Mucosa of stomach (tissue), 1 donor: ENCODE results near the gene PRDX5.

ENCODE experiments used
- H3K27me3 ChIP-seq: one replicate; pipeline ENCODE4 v1.7.0; 2013; ENCODE audit warnings: mild to moderate bottlenecking, low read length; ENCODE audit not compliant: control insufficient read depth, insufficient read depth
- H3K36me3 ChIP-seq: one replicate; pipeline ENCODE4 v1.7.0; 2013; ENCODE audit warnings: low read length; ENCODE audit not compliant: control insufficient read depth, insufficient read depth
- H3K4me1 ChIP-seq: one replicate; pipeline ENCODE4 v1.7.0; 2013; ENCODE audit warnings: mild to moderate bottlenecking, low read length; ENCODE audit not compliant: control insufficient read depth, insufficient read depth
- H3K4me3 ChIP-seq: one replicate; pipeline ENCODE4 v1.7.0; 2013; ENCODE audit warnings: low read length
- H3K9ac ChIP-seq: one replicate; pipeline ENCODE4 v1.7.0; 2013; ENCODE audit warnings: mild to moderate bottlenecking, low read length, moderate library complexity
- H3K9me3 ChIP-seq: one replicate; pipeline ENCODE4 v1.7.0; 2013; ENCODE audit warnings: mild to moderate bottlenecking, low read length, moderate library complexity; ENCODE audit not compliant: control insufficient read depth
- donor health status: Pancreatic carcinoma.

PRDX5 gene

DNA sequence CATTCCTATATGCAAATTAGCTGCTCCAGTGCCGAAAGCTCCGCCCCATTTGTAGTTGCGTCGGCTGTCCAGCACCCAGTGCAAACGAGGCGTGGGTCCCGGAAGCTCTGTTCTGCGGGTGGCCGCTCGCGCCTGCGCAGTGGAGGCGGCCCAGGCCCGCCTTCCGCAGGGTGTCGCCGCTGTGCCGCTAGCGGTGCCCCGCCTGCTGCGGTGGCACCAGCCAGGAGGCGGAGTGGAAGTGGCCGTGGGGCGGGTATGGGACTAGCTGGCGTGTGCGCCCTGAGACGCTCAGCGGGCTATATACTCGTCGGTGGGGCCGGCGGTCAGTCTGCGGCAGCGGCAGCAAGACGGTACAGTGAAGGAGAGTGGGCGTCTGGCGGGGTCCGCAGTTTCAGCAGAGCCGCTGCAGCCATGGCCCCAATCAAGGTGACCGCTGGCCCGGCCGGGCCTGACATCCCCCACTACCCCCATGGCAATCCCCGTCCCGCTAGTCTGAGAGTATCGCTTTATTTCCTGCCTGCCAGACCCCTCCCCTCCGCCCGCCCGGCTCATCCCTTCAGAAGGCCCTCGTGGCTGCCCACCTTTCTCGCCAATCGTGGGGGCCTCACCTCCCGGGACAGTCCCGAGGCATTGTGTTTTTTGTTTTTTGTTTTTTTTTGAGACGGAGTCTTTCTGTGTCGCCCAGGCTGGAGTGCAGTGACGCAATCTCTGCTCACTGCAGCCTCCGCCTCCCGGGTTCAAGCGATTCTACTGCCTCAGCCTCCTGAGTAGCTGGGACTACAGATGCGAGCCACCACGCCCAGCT, at the start of gene PRDX5:
TSS of gene PRDX5 (plus strand) at position 161 of the 805 bp plus-strand sequence. CDS start at position 256, 95 bp downstream.
- Histone ChIP-seq H3K9ac (peak within 1 kb of the TSS; percentile 86), H3K4me1 (peaks cover 47% of the 10 kb centered on the region), H3K9me3 (no peaks in the 10 kb centered on the region), H3K4me3 (peak within 1 kb of the TSS; percentile 75), H3K27me3 (no peaks in the 10 kb centered on the region), H3K36me3 (peaks cover 20% of the 10 kb centered on the region)

- no peaks in the 10 kb centered on the region for H3K27me3 ChIP-seq
- H3K9ac ChIP-seq = peak overlapping the region; percentile 83
- peak overlapping the region; percentile 83 for H3K4me3 ChIP-seq
- no peaks in the 10 kb centered on the region for H3K9me3 ChIP-seq
- peaks cover 43% of the 10 kb centered on the region for H3K4me1 ChIP-seq
- no peaks in the 10 kb centered on the region for H3K36me3 ChIP-seq
These were observed 48.9 kb upstream of the PRDX5 start for GRCh38 chr11:64268893-64269539.

GRCh38 chr11:64269540-64270220, 48.2 kb upstream of the PRDX5 start:
- Histone ChIP-seq H3K36me3 (no peaks in the 10 kb centered on the region), H3K4me1 (peaks cover 49% of the 10 kb centered on the region), H3K9me3 (no peaks in the 10 kb centered on the region), H3K4me3 (peak overlapping the region; percentile 83), H3K27me3 (no peaks in the 10 kb centered on the region), H3K9ac (peak overlapping the region; percentile 84)

DNA sequence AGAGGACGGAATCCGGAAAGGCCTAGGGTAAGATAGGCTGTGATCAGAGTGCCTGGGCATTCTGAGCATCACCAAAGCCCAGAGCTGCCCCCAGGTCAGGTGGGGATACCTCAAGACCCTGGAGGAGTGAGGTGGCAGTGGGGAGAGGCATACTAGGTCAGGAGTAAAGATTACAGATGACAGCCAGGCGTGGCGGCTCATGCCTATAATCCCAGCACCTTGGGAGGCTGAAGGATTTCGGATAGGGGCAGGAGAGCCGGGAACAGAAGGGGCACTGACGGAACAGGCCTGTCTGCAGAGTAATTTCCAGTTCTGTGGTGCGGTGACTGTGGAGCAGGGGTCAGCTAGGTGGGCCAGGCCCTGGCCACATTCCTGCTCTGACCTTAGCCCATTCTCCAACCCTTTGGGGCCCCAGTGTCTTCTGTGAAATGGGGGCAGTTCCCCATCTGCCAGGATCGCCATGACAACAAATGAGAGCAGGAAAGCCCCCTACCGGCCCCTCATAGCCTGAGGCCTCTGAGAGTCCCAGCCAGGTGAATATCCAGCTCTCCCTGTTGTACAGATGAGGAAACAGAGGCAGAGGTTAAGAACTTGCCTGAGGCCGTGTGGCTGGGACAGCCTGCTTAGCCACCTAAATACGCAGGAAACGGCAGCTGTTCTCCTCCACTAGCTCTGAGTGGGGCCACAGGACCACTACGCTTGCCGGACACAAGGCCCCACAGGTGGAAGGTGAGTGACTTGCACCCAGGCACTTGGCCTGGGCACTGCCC, 42.7 kb upstream of the PRDX5 start:
- peaks cover 53% of the 10 kb centered on the region for H3K4me1 ChIP-seq
- no peak overlapping the region for H3K4me3 ChIP-seq
- no peak overlapping the region for H3K9ac ChIP-seq
- H3K36me3 ChIP-seq = peaks cover 7% of the 10 kb centered on the region
- no peaks in the 10 kb centered on the region for H3K9me3 ChIP-seq
- H3K27me3 ChIP-seq = no peaks in the 10 kb centered on the region

DNA sequence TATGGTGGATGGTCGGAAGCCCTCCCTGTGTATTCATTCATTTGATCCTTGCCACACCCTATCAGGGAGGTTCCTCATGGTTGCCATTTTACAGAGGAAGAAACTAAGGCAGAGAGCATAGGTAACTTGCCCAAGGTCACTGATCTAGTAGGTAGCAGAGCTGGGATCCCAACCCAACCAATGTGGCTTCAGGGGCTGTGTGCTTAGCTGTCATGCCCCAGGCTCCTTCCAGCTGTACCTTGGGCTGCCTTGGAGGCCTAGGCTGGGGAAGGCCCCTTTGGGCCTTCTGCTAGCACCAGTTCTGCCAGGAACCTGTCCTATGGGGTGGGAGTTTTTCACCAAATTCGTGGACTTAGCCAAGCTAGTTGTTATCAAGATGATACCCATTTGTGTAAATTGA, 42.1 kb upstream of the PRDX5 start:
- Histone ChIP-seq H3K4me1 (peaks cover 53% of the 10 kb centered on the region), H3K4me3 (no peak overlapping the region), H3K27me3 (no peaks in the 10 kb centered on the region), H3K36me3 (peaks cover 7% of the 10 kb centered on the region), H3K9me3 (no peaks in the 10 kb centered on the region), H3K9ac (no peak overlapping the region)

GRCh38 chr11:64276653-64277431, 41.1 kb upstream of the PRDX5 start:
- peaks cover 7% of the 10 kb centered on the region for H3K36me3 ChIP-seq
- H3K9ac ChIP-seq = no peak overlapping the region
- H3K9me3 ChIP-seq = no peaks in the 10 kb centered on the region
- H3K4me1 ChIP-seq = peaks cover 49% of the 10 kb centered on the region
- H3K4me3 ChIP-seq = no peak overlapping the region
- H3K27me3 ChIP-seq = no peaks in the 10 kb centered on the region

GRCh38 chr11:64278576-64279190, 39.2 kb upstream of the PRDX5 start:
- Histone ChIP-seq H3K4me1 (peaks cover 52% of the 10 kb centered on the region), H3K9ac (no peak overlapping the region), H3K9me3 (no peaks in the 10 kb centered on the region), H3K27me3 (no peaks in the 10 kb centered on the region), H3K36me3 (peaks cover 7% of the 10 kb centered on the region), H3K4me3 (no peak overlapping the region)

DNA sequence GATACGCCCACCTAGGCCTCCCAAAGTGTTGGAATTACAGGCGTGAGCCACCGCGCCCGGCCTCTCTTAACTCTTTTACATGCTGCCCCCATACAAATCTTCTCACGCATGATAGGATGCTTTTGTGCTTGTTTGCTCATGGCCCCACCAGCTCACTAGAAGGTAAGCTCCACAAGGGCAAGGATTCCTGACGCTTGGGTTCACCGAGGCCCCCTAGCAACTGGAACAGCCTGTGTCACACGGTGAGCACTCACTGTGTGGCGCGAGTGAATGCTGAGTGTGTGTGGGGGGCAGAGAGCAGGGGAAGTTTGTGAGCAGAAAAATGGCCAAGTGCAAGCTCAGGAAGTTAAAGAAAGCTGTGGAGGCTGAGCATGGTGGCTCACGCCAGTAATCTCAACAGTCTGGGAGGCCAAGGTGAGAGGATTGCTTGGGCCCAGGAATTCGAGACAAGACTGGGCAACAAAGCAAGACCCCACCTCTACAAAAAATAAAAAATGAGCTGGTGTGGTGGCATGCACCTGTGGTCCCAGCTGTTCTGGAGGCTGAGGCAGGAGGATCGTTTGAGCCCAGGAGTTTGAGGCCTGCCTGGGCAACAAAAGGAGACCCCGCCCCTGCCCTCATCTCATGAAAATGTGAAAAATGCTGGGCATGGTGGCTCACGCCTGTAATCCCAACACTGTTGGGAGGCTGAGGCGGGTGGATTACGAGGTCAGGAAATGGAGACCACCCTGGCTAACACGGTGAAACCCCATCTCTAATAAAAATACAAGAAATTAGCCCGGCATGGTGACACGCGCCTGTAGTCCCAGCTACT, 35.8 kb upstream of the PRDX5 start:
- Histone ChIP-seq H3K36me3 (peaks cover 5% of the 10 kb centered on the region), H3K9ac (no peak overlapping the region), H3K4me3 (no peak overlapping the region), H3K4me1 (peaks cover 35% of the 10 kb centered on the region), H3K27me3 (no peaks in the 10 kb centered on the region), H3K9me3 (no peaks in the 10 kb centered on the region)

DNA sequence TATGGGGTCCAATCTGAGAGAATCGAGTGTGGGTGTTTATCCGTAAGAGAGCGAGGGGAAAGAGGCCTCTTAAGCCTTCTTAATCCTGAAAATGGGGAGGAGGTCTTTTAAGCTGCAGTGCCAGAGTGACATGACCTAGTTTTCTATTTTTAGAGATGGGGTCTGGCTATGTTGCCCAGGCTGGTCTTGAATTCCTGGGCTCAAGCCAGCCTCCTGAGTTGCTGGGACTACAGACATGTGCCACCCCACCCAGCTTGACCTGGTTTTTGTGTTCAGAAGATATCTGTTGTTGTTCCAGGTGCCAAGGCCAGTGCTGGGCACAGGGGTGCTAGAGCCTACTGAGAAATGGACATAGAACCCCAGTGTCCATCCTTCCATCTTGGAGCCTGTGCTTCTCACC, 34.8 kb upstream of the PRDX5 start:
- peak overlapping the region; percentile 95 for H3K9ac ChIP-seq
- H3K4me3 ChIP-seq = no peak overlapping the region
- no peaks in the 10 kb centered on the region for H3K27me3 ChIP-seq

More for the DNA sequence above, 34.8 kb upstream of the PRDX5 start:
- Histone ChIP-seq H3K36me3 (no peaks in the 10 kb centered on the region), H3K9me3 (no peaks in the 10 kb centered on the region), H3K4me1 (peaks cover 31% of the 10 kb centered on the region)
